GM18519 (cell line): ENCODE data around the gene SAT1.

Source experiments
- ATAC-seq: cut with Tn5 transposase; IDR thresholded peaks from one replicate; pipeline ENCODE4 v1.9.1; 2021; ENCODE audit warnings: mild to moderate bottlenecking, moderate library complexity; ENCODE audit not compliant: unreplicated experiment, low FRiP score

Gene SAT1

DNA sequence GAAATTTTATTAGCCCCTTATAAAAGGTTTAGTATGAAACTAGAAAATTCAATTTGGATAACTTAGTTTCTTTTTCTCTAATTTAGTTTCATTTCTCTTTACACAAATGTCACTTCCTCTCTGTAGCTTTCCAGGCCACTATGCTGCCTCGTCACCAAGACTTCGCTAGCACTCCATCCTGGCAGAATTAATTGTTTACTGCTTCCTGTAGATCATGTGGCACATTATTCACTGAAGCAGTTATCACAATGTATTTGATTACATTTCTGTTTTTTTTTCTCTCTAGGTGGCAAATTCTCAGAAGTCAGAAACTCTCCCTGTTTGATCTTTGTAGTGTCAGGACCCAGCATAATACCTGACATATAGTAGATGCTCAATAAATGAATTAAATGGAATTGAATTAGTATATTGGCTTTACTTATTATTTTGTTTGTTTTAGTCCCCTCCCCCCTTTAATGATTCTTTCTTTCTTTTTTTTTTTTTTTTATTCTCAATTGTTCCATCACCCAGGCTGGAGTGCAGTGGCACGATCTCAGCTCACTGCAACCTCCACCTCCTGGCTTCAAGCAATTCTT lies 9.3 kb upstream of the SAT1 start:
- ATAC-seq: peak; percentile 72

DNA sequence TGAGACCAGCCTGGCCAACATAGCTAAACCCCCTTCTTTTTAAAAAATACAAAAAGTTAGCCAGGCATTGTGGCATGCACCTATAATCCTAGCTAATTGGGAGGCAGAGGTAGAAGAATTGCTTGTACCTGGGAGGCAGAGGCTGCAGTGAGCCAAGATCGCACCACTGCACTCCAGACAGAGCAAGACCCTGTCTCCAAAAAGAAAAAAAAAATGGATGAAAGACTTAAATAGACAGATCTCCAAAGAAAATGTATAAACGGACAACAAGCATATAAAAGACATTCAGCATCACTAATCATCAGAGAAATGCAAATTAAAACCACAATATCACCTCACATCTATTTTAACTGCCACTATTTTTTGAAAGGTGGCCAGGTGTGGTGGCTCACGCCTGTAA lies 6.6 kb upstream of the SAT1 start:
- ATAC-seq: no peak

DNA sequence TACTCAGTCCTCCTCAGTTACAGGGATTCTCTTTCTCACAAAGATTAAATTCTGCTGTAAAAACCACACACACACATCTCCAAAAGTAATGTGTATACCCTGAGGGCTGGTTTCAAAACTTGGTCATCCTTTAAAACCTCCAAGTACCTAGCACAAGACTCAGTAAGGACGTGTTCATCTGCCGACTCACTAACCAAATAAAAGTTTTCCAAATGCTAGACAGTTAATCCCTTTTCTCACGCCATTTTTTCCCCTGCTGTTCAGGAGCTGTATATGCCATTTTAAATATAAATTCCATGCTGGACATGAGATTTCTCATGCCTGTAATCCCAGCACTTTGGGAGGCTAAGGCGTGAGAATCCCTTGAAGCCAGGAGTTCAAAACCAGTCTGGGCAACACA lies 3.9 kb upstream of the SAT1 start:
- no peak for ATAC-seq

DNA sequence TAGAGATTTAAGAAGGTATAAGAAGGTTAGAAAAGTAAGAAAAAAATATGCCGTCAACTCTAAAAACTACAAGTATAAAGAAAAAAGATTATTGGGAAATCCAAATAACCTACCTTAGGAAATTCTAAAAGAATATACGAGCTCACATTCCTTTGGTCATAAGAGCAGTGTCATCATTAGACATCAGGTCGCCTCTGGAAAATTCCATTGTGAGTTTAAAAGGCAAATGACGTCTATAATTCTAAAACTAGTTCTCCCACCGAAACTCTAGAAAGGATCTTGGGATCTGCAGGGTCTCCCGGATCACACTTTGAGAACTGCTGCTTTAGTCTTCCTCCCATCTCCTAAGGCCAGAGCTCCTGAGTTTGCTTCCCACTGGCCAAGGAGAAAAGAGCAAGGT lies 518 bp upstream of the SAT1 start:
- ATAC-seq: no peak

DNA sequence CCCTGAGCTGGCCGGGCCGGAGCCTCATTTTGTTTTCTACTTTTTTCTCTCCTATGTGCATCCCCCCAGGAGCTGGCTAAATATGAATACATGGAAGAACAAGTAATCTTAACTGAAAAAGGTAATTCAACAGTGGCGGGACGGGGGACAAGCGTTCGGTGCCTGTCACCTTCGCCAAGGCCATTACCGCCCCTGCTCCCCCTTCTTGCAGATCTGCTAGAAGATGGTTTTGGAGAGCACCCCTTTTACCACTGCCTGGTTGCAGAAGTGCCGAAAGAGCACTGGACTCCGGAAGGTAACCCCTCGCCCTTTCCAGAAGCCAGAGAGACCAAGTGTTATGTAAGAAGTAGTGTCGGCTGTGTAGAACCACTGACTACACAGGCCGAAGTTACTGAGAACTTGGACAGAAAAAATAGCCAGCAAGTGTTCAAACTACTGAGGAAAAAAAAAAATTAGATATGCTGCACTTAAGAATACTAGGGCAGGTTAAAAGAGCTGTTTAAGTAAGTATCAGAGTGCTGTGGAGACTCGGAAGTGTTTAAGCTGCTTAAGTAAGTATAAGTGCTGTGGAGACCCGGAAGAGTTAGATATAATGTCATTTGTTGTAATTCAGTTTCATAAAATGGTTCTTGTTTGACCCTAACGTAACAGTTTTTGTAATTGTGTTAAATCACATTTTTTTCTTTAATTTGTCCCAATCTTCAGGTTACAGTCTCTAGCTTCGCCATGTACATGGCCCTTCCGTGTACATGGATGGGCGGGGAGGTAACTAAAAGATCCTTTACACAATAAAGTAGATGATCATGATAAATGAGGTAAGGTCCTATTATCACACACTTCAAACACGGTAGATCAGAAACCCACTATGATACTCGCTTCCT lies 856 bp downstream of the SAT1 start:
- no peak for ATAC-seq

DNA sequence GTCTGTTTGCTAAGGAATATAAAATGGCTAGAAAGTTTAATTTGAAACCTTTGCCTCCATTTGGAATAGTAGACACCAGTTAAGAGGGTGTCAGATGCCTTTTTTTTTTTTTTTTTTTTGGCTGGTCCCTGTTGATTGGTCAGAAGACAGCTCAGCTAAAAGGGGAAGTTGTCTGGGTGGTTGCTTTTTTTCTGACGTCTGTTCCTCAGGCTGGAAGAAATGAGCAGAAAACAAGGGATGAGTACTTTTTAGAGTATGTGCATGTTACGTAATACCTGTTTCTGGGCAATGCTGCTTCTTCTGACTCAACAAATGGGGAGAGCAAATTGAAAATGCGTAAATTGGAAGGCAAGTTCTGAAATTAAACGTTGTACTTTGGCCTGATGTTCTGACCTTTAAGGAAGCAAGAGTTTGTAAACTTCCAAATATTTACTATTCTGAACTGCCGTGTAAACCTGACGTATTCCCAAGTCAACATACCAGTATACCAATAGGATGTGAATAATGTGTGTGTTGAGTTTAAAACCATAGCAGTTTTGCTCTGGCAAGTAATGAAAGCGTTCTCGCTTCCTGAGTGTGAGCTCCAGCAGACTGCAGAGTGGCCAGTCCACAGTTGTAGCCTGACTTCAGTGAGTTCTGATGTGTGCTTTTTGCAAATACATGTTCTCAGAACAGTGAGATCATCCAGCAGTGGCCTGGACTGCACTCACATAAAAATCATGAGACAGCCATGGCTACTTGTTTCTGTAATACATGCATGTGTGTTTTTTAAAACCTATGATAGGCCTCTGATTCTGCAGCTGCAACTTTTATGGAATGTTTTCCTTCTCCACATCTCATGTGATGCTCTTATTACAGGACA lies 1.7 kb downstream of the SAT1 start:
- ATAC-seq: no peak

DNA sequence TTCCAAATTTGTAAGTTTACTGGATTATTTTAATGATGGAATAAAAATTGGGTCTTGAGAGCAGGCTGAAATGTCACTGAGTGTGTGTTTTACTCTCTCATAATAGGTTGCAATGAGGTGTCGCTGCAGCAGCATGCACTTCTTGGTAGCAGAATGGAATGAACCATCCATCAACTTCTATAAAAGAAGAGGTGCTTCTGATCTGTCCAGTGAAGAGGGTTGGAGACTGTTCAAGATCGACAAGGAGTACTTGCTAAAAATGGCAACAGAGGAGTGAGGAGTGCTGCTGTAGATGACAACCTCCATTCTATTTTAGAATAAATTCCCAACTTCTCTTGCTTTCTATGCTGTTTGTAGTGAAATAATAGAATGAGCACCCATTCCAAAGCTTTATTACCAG lies 2.6 kb downstream of the SAT1 start:
- ATAC-seq: no peak

DNA sequence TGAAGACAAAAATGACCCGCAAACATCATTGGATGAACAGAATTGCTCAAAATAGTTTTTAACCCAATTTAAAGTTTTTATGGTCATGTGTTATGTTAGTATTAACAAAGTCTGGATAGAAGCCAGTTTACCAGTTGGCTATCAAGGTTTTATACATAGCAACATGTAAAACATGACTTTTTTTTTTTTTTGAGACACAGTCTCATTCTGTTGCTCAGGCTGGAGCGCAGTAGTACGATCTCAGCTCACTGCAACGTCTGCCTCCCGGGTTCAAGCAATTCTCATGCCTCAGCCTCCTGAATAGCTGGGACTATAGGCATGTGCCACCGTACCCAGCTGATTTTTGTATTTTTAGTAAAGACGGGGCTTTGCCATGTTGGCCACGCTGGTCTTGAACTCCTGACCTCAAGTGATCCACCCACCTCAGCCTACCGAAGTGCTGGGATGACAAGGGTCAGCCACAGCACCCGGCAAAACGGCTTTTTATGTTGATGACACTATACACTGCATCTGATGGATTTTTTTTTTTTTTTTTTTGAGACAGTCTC lies 3.4 kb downstream of the SAT1 start:
- ATAC-seq: no peak

DNA sequence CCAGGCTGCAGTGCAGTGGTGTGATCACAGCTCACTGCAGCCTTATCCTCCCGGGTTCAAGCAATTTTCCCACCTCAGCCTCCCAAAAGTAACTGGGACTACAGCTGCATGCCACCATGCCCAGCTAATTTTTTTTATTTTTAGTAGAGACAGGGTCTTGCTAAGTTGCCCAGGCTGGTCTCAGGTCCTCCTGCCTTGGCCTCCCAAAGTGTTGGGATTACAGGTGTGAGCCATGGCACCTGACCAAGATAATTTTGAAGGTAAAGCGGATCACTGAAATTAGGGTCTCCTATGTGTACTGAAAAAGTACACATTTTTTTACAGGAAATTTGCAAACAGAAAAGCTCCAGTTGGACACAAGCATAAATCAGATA lies 4.8 kb downstream of the SAT1 start:
- ATAC-seq: no peak

DNA sequence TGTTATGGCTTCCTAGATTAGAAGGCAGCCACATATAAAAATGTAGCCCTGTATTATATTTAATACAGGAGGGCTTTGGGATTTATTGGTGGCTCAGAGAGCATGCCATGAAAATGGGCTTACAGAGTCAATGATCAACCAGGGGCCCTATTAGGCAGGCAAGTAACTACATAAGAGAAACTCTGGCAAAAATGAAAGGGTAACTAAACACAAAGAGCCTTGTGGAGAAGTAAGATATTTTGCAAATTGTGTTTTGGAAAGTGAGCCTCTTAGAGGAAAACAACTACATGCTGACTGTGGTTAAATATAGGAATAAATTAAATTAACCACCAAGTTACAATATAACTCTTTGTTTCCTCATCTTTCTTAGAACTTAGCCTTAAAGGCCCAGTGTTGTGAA lies 5.5 kb downstream of the SAT1 start:
- ATAC-seq: no peak

DNA sequence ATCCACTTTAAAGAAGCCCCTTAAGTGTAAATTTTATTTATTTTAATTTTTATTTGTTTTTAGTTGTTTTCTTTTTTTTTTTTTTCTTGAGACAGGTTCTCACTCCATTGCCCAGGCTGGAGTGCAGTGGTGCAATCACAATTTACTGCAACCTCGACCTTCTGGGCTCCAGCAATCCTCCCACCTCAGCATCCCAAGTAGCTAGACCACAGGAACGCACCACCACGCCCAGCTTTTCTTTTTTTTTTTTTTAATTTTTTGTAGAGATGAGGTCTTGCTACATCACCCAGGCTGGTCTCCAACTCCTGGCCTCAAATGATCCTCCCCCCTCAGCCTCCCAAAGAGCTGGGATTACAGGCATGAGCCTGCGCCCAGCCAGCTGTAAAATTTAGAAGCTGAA lies 6.0 kb downstream of the SAT1 start:
- no peak for ATAC-seq

DNA sequence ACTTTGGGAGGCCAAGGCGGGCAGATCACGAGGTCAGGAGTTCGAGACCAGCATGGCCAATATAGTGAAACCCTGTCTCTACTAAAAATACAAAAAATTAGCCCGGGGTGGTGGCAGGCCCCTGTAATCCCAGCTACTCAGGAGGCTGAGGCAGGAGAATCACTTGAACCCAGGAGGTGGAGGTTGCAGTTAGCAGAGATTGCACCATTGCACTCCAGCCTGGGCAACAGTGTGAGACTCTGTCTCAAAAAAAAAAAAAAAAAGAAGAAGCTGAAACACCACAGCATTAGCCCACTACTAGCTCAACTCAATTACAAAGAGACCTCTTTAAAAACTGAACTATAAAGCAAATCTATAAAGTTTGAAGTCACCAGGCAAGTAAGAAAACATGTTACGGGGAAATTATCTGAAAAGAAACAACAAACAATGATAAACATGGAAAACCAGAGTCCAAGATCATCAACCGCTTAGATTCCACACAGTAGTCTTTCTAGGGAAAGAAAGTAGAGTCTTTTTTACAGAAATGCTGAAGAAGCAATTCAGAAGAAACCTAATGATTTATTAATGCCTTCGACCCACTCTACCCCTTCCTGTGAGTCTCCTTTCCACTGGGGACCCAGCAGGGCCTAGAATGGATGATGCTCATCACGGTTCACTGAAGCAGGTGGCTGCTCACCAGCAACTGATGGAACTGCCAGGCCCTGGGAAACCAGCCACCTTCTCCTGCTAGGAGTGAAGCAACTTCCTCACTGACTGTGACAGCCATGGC lies 6.6 kb downstream of the SAT1 start:
- ATAC-seq: no peak

DNA sequence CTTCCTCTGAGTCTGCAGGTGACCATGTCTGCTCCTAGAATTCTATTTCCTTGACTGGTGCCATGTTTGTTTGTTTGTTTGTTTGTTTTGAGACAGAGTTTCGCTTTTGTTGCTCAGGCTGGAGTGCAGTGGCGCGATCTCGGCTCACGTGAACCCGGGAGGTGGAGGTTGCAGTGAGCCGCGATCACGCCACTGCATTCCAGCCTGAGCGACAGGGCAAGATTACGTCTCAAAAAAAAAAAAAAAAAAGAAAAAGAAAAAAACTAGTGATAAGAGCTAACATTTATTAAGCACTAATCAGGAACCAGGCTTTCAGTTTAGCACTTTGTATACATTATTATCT lies 7.2 kb downstream of the SAT1 start:
- ATAC-seq: no peak

DNA sequence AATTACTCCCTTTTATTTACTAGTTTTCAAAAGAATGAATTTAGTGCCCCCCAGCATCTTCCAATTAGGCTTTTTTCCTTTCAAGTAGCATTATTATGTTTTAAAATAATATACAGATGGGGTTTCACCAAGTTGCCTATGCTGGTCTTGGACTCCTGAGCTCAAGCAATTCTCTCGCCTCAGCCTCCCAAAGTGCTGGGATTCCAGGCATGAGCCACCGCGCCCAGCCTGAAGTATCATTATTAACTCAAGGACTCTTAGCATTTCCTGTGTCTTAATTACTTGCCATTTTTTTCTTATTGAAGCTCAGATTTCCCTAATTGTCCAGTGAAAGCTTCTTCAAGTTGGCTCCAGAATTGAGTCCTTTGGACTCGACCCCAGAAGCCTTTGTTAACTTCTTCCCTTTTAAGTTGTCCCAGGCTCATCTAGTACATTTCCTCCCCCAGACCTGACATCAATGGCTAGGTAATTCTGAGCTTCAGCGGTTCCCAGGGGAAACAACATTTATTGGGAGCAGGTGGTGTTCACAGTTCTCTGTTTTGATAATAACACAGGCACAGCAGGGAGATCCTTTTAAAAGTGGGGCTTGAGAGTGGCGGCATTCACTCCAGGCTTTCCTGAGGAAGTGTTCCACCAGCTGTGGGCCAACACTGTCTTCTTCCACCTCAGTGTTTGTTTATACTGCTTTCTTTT lies 10.0 kb downstream of the SAT1 start:
- ATAC-seq: no peak

DNA sequence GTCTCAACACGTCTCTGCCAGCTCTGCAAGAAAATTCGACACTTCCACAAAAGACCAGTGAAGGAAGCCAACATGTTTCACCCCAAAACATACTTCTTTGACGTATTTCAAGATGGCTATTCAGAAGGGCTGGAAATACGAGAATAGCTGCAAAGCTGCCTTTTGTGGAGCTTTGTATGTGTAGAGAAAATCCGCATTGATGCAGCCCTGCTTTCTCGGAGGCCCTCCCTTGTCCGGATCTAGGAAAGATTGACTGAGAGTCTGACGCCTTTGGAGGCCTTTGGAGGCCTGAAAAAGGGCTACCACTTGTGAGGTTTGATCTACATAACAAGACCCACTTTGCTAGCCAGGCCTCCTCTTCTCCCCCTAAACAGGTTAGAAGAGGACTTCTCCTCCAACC lies 12.2 kb downstream of the SAT1 start:
- no peak for ATAC-seq

DNA sequence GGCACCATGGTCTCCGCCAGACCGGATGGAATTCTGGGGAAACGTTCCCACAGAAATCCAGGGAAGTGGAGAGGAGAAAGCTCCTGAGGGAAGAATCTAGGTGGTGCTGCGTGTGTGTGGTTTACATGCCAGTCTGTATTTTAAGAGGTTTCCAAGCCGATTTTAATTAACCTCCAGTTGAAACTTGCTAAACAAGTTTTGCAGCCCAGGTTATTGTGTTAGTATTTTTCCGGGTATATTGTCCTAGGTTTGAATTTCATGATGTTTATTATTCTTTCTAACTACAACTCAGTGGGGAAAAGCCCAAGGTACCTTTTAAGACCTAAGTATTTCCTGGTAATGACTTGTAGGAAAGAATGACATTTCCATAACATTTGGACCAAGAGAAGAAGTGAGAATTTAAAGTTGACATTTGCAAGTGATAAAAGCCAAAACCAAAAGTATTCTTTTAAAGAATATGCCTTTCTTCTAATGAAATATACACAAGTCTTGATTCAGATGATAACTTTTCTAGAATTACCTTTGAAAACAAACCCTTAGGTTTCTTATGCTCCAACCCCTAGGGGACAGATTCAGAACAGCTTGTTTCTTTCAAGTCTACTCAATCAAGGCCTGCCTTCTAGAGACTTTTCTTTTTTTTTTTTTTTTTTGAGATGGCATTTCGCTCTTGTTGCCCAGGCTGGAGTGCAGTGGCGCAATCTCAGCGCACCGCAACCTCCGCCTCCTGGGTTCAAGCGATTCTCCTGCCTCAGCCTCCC lies 14.6 kb downstream of the SAT1 start:
- no peak for ATAC-seq

DNA sequence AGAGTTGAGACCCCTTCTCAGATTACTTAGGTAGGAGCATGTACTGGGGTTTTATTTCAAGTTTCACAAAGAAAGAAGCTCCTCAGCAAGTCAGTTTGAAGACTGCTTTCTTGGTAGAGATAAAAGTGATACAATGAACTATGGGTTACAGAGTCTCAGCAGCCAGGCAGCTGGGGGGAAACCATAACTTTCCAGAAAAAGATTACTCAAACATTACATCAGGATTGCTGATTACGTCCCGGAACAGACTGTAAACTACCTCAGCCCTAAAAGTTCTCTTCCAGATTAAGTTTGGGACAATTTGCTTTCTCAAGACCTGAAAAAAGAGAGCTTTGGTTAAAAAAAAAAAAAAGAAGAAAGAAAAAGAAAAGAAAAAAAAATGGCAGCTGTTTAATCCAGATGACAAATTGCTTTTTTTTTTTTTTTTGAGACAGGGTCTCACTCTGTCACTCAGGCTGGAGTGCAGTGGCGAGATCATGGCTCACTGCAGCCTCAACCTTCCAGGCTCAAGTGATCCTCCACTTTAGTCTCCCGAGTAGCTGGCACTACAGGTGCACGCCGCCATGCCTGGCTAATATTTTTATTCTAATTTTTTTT lies 16.6 kb downstream of the SAT1 start:
- no peak for ATAC-seq

DNA sequence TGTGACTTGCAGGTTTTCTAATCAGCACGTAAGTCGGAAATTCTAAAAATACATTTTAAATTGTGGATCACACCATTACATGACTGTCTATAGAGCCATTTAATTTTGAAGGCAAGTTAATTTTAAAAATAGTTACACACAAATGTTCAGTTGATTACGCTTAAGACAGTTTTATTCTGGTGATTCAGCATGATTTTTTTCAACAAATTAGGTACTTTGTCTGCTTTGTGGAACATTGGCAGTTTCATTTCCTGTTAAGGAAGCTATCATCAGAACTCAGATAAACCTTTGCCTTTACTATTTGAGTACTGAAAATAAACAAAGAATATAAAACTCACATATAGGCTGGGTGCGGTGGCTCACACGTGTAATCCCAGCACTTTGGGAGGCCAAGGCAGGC lies 19.5 kb downstream of the SAT1 start:
- ATAC-seq: no peak

DNA sequence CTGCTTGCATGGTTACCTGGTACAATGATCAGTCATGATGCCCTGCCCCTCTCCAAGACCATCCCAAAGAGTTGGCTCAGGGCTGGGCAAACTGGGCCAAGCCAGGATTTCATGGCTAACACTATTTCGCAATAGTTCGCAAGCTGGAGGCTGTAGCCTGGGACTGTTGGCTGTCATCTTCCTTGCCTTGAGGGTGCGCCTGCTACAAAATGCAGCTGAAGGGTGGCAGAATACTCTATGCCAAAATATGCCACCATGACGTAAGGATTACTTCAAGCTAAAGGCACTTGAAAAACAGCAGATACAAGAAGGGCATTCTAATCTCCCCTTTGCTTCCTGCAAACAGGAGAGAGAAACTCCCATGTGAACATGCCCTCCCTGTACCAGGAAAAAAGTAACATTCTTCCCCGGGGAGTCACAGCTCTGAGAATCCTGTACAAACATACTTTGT lies 21.0 kb downstream of the SAT1 start:
- ATAC-seq: no peak
